Heart left ventricle (tissue), 16 donors: ENCODE results near the gene CNTN4. TPM values are rescaled to one million over a fixed set of nuclear protein-coding genes. Genes with fewer than 3 reads are reported as not detected.
"Not testable (repeated sequence)": the region's sequence is repeated elsewhere in the genome, so short reads cannot be mapped to it uniquely, and the experiment has no call there.

ENCODE experiments used
- ATAC-seq, 4 donors: fragments of 200-7000 bp; cut with Tn5 transposase; one replicate each; pipeline ENCODE4 v1.9.1; 2020 to 2022; ENCODE audit warnings: moderate library complexity in 4 of 4, mild to moderate bottlenecking in 3 of 4, moderate number of reproducible peaks in 1 of 4
- DNase-seq, 5 donors: peaks; one replicate each; pipeline ENCODE4 v3.0.0-alpha.2; 2020
- H3K27ac ChIP-seq, 12 donors: fragments of 200-600 bp; sonication (generic) in 4 of 12; one replicate each; pipeline versions ENCODE4 v1.5.0 to v1.8.0; 2016 to 2022; ENCODE audit warnings: mild to moderate bottlenecking in 2 of 12
- H3K27me3 ChIP-seq, 9 donors: fragments of 200-600 bp; sonication (generic) in 2 of 9; one replicate each; pipeline versions ENCODE4 v1.5.1 to v1.8.0; 2016 to 2022; ENCODE audit warnings: mild to moderate bottlenecking in 3 of 9
- H3K36me3 ChIP-seq, 9 donors: fragments of 200-600 bp; sonication (generic) in 2 of 9; one replicate each; pipeline versions ENCODE4 v1.5.0 to v1.8.0; 2018 to 2022; ENCODE audit warnings: mild to moderate bottlenecking in 2 of 9
- H3K4me1 ChIP-seq, 12 donors: fragments of 200-600 bp; sonication (generic) in 4 of 12; one replicate each; pipeline versions ENCODE4 v1.5.0 to v1.8.0; 2016 to 2022; ENCODE audit warnings: mild to moderate bottlenecking in 3 of 12
- H3K4me3 ChIP-seq, 12 donors: fragments of 200-600 bp; sonication (generic) in 4 of 12; one replicate each; pipeline versions ENCODE4 v1.5.0 to v1.8.0; 2017 to 2022; ENCODE audit warnings: mild to moderate bottlenecking in 9 of 12, moderate library complexity in 4 of 12
- H3K9me3 ChIP-seq, 12 donors: fragments of 200-600 bp; sonication (generic) in 4 of 12; one replicate each; pipeline versions ENCODE4 v1.5.0 to v1.8.0; 2016 to 2022; ENCODE audit warnings: mild to moderate bottlenecking in 1 of 12
- POLR2A ChIP-seq, 2 donors: fragments of 450-650 bp; IDR thresholded peaks; one replicate each; pipeline ENCODE4 v1.6.1; 2017; ENCODE audit warnings: antibody characterized with exemption in 2 of 2, mild to moderate bottlenecking in 2 of 2, moderate library complexity in 2 of 2
- WGBS, 4 donors: extraction: QIAGEN DNeasy Blood & Tissue Kit in 2 of 4; methylation state at CpG; one replicate each; pipeline versions ENCODE4 v1.1.5 to v1.1.7; 2013 to 2018; 5-methylcytosine and 5-hydroxymethylcytosine counted together
- intact Hi-C, 10 donors: fragments of 100-400 bp; cut with DNase I; formaldehyde crosslinking; loops; one replicate each; pipeline versions ENCODE4 v1.11.1 to v1.14.2; 2022
- polyA plus RNA-seq, 2 donors: library from polyadenylated mRNA; stranded (reverse); fragments of 200-250 nt; gene quantifications; one replicate each; pipeline ENCODE4 v1.2.3, GENCODE V29; 2013
- total RNA-seq, 9 donors: library from RNA; depleted of rRNA in 2 of 9; stranded (reverse); fragments of >200 nt in 2 of 9; fragmentation: NEBNext Ultra II Directional in 3 of 9; extraction: Animal tissue kit (Norgen Biotek cat#: 25700) in 3 of 9; gene quantifications; one replicate each; pipeline versions ENCODE4 v1.1.0 to v1.2.4, GENCODE V29; 2016 to 2023
- TF ChIP-seq, protein P1 (sequence below), 12 donors: fragments of 200-600 bp; sonication (generic) in 4 of 12; IDR thresholded peaks; one replicate each; pipeline versions ENCODE4 v1.5.0 to v1.8.0; 2018 to 2022; ENCODE audit warnings: antibody characterized with exemption in 12 of 12, mild to moderate bottlenecking in 5 of 12
- donor health status: ischemic (EF 13 %, LVEDD 7.1; RV severe dilation, severe dysfunction).
- donor health status: healthy with polysubstance abuse.
- donor health status: DM: no; HTN: yes; CAD: no.
- donor health status: DM: no; HTN: no; CAD: no.
- donor health status: ischemic (EF 25% LVEDD 6.9; RV normal size, moderate dysfunction).
- donor health status: ischemic (EF 25% LVEDD 5.7; RV mildly dilated, moderate dysfunction).
- donor health status: healthy.
- donor health status: DM: yes; HTN: yes; CAD: no.
- donor health status: ischemic (EF 35%, LVEDD 5.7; RV mildly dilated, moderate dysfunction).
- donor health status: nonischemic (EF 11% LVEDD 7.7; RV severe dilation, severe dysfunction).
- donor health status: DM: yes; HTN: yes; CAD: no.
- donor health status: PGD.
- donor health status: ischemic (EF 29% LVEDD 5.4; RV normal size, mild dysfunction).
- donor health status: nonischemic (EF 23%, LVEDD 6.1; RV moderate dilation, normal function).

The CNTN4 gene
- total and polyA plus RNA-seq, 11 donors, result 0.30 to 6.7 (median 1.2) TPM

DNA sequence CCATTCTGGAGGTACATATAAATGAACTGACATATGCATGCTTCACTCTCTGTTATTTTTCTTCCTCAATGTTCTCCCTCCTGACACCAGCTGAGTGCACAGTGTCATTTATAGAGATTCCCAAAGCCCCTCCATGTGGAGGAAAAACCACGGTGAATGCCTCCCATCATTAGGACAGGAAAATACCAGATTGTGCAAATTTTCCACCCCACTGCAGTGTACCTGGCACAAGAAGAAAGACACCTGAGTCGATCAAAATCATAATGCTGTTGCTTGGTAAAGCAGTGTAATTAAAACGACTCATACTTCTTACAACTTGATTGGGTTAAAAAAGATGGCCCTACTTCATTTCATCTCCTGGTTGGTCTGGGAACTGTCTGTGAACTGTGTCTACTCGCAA, 720.9 kb downstream of the CNTN4 start:
- DNase-seq, result no peak
- Histone ChIP-seq H3K4me1 (no peaks in the 10 kb centered on the region), H3K27ac (no peak overlapping the region), H3K9me3 (no peaks in the 10 kb centered on the region), H3K27me3 (no peaks in the 10 kb centered on the region), H3K4me3 (no peak overlapping the region), H3K36me3 (no peaks in the 10 kb centered on the region)
- WGBS, 4 donors, result 85 to 88% (median 87%) methylated on average over 4 of the region's 4 CpGs
- no peak for ATAC-seq
- TF ChIP-seq, protein P1, sequence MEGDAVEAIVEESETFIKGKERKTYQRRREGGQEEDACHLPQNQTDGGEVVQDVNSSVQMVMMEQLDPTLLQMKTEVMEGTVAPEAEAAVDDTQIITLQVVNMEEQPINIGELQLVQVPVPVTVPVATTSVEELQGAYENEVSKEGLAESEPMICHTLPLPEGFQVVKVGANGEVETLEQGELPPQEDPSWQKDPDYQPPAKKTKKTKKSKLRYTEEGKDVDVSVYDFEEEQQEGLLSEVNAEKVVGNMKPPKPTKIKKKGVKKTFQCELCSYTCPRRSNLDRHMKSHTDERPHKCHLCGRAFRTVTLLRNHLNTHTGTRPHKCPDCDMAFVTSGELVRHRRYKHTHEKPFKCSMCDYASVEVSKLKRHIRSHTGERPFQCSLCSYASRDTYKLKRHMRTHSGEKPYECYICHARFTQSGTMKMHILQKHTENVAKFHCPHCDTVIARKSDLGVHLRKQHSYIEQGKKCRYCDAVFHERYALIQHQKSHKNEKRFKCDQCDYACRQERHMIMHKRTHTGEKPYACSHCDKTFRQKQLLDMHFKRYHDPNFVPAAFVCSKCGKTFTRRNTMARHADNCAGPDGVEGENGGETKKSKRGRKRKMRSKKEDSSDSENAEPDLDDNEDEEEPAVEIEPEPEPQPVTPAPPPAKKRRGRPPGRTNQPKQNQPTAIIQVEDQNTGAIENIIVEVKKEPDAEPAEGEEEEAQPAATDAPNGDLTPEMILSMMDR (IDR thresholded peaks at IDR 0.05), result no peak
- TF ChIP-seq POLR2A (IDR thresholded peaks at IDR 0.05), result no peak
- intact Hi-C loops, result no loop called here

DNA sequence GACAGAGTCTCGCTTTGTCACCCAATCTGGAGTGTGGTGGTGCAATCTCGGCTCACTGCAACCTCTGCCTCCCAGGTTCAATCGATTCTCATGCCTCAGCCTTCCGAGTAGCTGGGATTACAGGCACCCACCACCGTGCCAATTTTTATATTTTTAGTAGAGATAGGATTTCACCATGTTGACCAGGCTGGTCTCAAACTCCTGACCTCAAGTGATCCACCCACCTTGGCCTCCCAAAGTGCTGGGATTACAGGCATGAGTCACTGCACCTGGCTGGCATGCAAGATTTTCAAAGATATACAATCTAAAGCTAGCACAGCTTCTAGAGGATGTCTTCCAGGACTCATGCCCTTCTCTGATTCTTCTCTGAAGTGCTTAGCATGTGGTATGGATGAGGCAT, 722.3 kb downstream of the CNTN4 start:
- 83 to 85% (median 84%) methylated on average over 5 of the region's 5 CpGs for WGBS, 4 donors
- H3K36me3 ChIP-seq, result not testable (repeated sequence)

DNA sequence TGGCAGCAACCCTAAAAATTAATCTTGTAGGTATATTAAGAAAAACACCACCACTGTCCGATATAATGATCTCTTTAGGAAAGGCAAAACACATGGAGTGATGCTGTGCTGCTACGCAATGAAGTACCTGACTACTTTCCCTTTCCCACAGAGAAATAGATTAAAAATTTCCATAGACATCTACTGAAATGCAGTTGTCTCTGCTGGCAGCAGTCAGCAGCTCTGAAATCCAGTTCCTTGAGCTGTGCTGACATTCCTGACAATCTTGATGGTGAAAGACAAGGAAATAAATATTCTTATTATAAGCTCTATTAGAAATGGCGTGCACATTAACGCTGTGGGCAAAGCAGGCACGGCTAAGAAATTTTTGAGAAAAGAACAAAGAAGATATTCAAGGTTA, 723.9 kb downstream of the CNTN4 start:
- H3K4me1 ChIP-seq, result no peaks in the 10 kb centered on the region
- H3K36me3 ChIP-seq, result no peaks in the 10 kb centered on the region
- intact Hi-C loops, result no loop called here
- TF ChIP-seq, protein P1 (IDR thresholded peaks at IDR 0.05), result no peak
- H3K9me3 ChIP-seq, result no peaks in the 10 kb centered on the region
- ATAC-seq (no peak), DNase-seq (no peak)
- WGBS, 4 donors, result 85 to 89% (median 88%) methylated on average over 5 of the region's 5 CpGs
- H3K4me3 ChIP-seq, result no peak overlapping the region
- no peak overlapping the region for H3K27ac ChIP-seq
- no peaks in the 10 kb centered on the region for H3K27me3 ChIP-seq

More for the DNA sequence above, 722.3 kb downstream of the CNTN4 start:
- DNase-seq, H3K4me1 ChIP-seq, H3K9me3 ChIP-seq, H3K27me3 ChIP-seq, H3K4me3 ChIP-seq, ATAC-seq, H3K27ac ChIP-seq, intact Hi-C loops: not testable (repeated sequence)

DNA sequence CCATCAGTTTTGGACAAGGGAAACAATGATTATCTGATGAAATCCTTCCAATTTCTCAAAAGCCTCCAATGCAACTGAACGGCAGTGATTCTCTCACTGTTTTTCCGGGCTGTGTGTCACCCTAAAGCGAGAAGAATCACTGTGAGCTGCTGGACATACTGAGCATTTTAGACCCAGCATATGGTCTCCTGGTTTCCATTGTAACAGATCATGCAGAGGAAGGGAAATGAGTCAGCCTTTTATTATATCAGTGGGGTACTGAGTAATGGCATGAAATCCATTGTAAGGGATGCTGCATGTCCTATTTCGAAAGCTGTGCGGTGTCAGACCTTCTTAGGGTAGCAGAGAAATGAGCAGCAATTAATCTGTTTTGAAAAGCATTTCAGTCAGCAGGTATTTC, 724.4 kb downstream of the CNTN4 start:
- ATAC-seq (no peak), DNase-seq (no peak)
- Histone ChIP-seq H3K27ac (no peak overlapping the region), H3K4me1 (no peaks in the 10 kb centered on the region), H3K9me3 (no peaks in the 10 kb centered on the region), H3K4me3 (no peak overlapping the region), H3K27me3 (no peaks in the 10 kb centered on the region), H3K36me3 (no peaks in the 10 kb centered on the region)
- intact Hi-C loops, result no loop called here
- TF ChIP-seq, protein P1 (IDR thresholded peaks at IDR 0.05), result no peak
- no peak for TF ChIP-seq POLR2A (IDR thresholded peaks at IDR 0.05)
- 54 to 69% (median 66%) methylated on average over 5 of the region's 5 CpGs for WGBS, 4 donors

DNA sequence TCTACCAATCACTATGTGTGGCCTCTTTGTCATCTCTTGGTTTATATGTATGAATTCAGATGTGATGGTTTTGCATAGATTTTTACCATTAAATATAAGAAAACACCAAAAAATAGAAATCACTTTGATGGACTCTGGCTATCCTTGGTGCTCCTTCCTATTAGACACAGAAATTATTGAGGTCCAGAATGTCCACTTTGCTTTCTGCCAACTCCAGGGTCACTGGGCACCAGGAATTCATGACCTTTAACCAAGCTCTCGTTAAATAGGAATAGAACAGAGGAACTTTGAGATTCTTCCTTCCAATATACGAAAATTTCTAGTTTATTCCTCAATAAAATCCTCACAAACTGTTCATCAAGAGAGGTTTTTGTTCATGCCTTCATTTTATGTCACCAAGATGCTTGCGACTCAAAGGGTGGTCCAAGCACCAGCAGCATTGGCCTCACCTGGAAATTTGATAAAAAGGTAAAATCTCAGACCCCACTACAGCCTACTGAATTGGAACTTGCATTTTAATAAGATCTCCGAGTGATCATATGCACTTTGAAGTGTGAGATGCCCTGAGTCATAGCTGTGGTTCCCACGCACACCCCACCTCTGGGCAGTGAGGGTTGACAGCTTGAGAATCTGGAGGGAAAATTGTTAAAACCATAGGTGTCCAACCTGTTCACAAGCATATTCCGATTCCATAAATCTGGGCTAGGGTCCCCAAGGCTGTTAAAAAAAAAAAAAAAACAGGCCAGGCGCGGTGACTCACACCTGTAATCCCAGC, 725.0 kb downstream of the CNTN4 start:
- TF ChIP-seq, protein P1 (IDR thresholded peaks at IDR 0.05), result no peak
- no peak for TF ChIP-seq POLR2A (IDR thresholded peaks at IDR 0.05)
- no peaks in the 10 kb centered on the region for H3K27me3 ChIP-seq
- 84 to 88% (median 85%) methylated on average over 8 of the region's 8 CpGs for WGBS, 4 donors

More for the DNA sequence above, 725.0 kb downstream of the CNTN4 start:
- intact Hi-C loops, result no loop called here
- Histone ChIP-seq H3K36me3 (no peaks in the 10 kb centered on the region), H3K4me1 (no peaks in the 10 kb centered on the region), H3K9me3 (no peaks in the 10 kb centered on the region), H3K4me3 (no peak overlapping the region), H3K27ac (no peak overlapping the region)
- ATAC-seq (no peak), DNase-seq (no peak)
